Mesothelial cell of epicardium (in vitro differentiated cells): ENCODE measurements around the gene IDE. TPM values are rescaled to one million over a fixed set of nuclear protein-coding genes. Genes with fewer than 3 reads are reported as not detected.
"Not testable (repeated sequence)": the region's sequence is repeated elsewhere in the genome, so short reads cannot be mapped to it uniquely, and the experiment has no call there.

Experiments
- DNase-seq, 2 experiments: peaks; one replicate each; pipeline ENCODE4 v3.0.0; 2021; ENCODE audit warnings: low spot score in 2 of 2; ENCODE audit not compliant: unreplicated experiment in 2 of 2
- H3K27ac Mint-ChIP-seq: 2 replicates; pipeline ENCODE4 v1.8.0; 2021; ENCODE audit warnings: mixed read lengths
- H3K27me3 Mint-ChIP-seq: 2 replicates; pipeline ENCODE4 v1.8.0; 2021; ENCODE audit warnings: low read depth, mixed read lengths
- H3K36me3 Mint-ChIP-seq: 2 replicates; pipeline ENCODE4 v1.8.0; 2021; ENCODE audit warnings: mixed read lengths
- H3K4me1 Mint-ChIP-seq: 2 replicates; pipeline ENCODE4 v1.8.0; 2021; ENCODE audit warnings: mixed read lengths
- H3K4me3 Mint-ChIP-seq: 2 replicates; pipeline ENCODE4 v1.8.0; 2021; ENCODE audit warnings: mild to moderate bottlenecking, moderate library complexity, mixed read lengths
- H3K9me3 Mint-ChIP-seq: 2 replicates; pipeline ENCODE4 v1.8.0; 2021; ENCODE audit warnings: mixed read lengths
- CTCF ChIP-seq: fragments of 200-600 bp; sonication (generic); IDR thresholded peaks from one replicate; pipeline ENCODE4 v1.5.0; 2021; ENCODE audit warnings: antibody characterized with exemption; ENCODE audit not compliant: unreplicated experiment
- total RNA-seq: library from RNA; stranded (reverse); gene quantifications from 3 replicates; pipeline ENCODE4 v1.2.1, GENCODE V29; 2021

IDE gene
- total RNA-seq, 1 donor from 2014 or later = 30.3 TPM

- H3K27ac Mint-ChIP-seq = no peak overlapping the region
- no peaks in the 10 kb centered on the region for H3K4me1 Mint-ChIP-seq
- peaks cover 34% of the 10 kb centered on the region for H3K36me3 Mint-ChIP-seq
- DNase-seq = no peak
- TF ChIP-seq CTCF = no peak
- no peaks in the 10 kb centered on the region for H3K27me3 Mint-ChIP-seq
- no peak overlapping the region for H3K4me3 Mint-ChIP-seq
- no peaks in the 10 kb centered on the region for H3K9me3 Mint-ChIP-seq
These were observed 110.3 kb downstream of the IDE start for GRCh38 chr10:92463582-92463981.

- H3K9me3 Mint-ChIP-seq, H3K27me3 Mint-ChIP-seq, H3K4me3 Mint-ChIP-seq, DNase-seq, H3K4me1 Mint-ChIP-seq, H3K27ac Mint-ChIP-seq: not testable (repeated sequence)
- H3K36me3 Mint-ChIP-seq = peaks cover 17% of the 10 kb centered on the region
These were observed 118.9 kb downstream of the IDE start for GRCh38 chr10:92454955-92455354.

- no peak overlapping the region for H3K27ac Mint-ChIP-seq
- TF ChIP-seq CTCF = no peak
These were observed 121.6 kb downstream of the IDE start for GRCh38 chr10:92452313-92452712.

GRCh38 chr10:92451431-92451830 lies 122.5 kb downstream of the IDE start:
- Mint-ChIP-seq H3K27me3 (no peaks in the 10 kb centered on the region), H3K9me3 (no peaks in the 10 kb centered on the region), H3K4me1 (no peaks in the 10 kb centered on the region), H3K4me3 (no peak overlapping the region), H3K36me3 (peaks cover 21% of the 10 kb centered on the region), H3K27ac (no peak overlapping the region)
- TF ChIP-seq CTCF = no peak
- DNase-seq = no peak

More at GRCh38 chr10:92452313-92452712, 121.6 kb downstream of the IDE start:
- no peak overlapping the region for H3K4me3 Mint-ChIP-seq
- H3K4me1 Mint-ChIP-seq = no peaks in the 10 kb centered on the region
- DNase-seq = no peak
- H3K36me3 Mint-ChIP-seq = peaks cover 21% of the 10 kb centered on the region
- no peaks in the 10 kb centered on the region for H3K9me3 Mint-ChIP-seq
- H3K27me3 Mint-ChIP-seq = no peaks in the 10 kb centered on the region

- H3K4me3 Mint-ChIP-seq = no peak overlapping the region
- H3K9me3 Mint-ChIP-seq = no peaks in the 10 kb centered on the region
- no peaks in the 10 kb centered on the region for H3K27me3 Mint-ChIP-seq
- DNase-seq = no peak
- H3K36me3 Mint-ChIP-seq = peaks cover 18% of the 10 kb centered on the region
- no peaks in the 10 kb centered on the region for H3K4me1 Mint-ChIP-seq
- H3K27ac Mint-ChIP-seq = no peak overlapping the region
- no peak for TF ChIP-seq CTCF
These were observed 123.0 kb downstream of the IDE start for GRCh38 chr10:92450896-92451295.

- TF ChIP-seq CTCF = no peak
- Mint-ChIP-seq H3K4me1 (no peaks in the 10 kb centered on the region), H3K27ac (no peak overlapping the region), H3K27me3 (no peaks in the 10 kb centered on the region), H3K4me3 (no peak overlapping the region), H3K9me3 (no peaks in the 10 kb centered on the region), H3K36me3 (peaks cover 2% of the 10 kb centered on the region)
- DNase-seq = no peak
These were observed 133.3 kb downstream of the IDE start for GRCh38 chr10:92440578-92440977.
